Osteocyte (in vitro differentiated cells): ENCODE measurements around the gene HOXA13. TPM values are rescaled to one million over a fixed set of nuclear protein-coding genes. Genes with fewer than 3 reads are reported as not detected.

Source experiments
- DNase-seq: peaks from one replicate; pipeline ENCODE4 v3.0.0; 2021; ENCODE audit warnings: mixed read lengths; ENCODE audit not compliant: unreplicated experiment; ENCODE audit errors: extremely low spot score
- H3K27ac Mint-ChIP-seq: one replicate; pipeline ENCODE4 v1.8.0; 2021; ENCODE audit warnings: mild to moderate bottlenecking, mixed read lengths; ENCODE audit not compliant: unreplicated experiment
- H3K27me3 Mint-ChIP-seq: one replicate; pipeline ENCODE4 v1.8.0; 2021; ENCODE audit warnings: mixed read lengths; ENCODE audit not compliant: unreplicated experiment
- H3K36me3 Mint-ChIP-seq: one replicate; pipeline ENCODE4 v1.8.0; 2021; ENCODE audit warnings: mixed read lengths; ENCODE audit not compliant: unreplicated experiment
- H3K4me1 Mint-ChIP-seq: one replicate; pipeline ENCODE4 v1.8.0; 2021; ENCODE audit warnings: mixed read lengths; ENCODE audit not compliant: unreplicated experiment
- H3K4me3 Mint-ChIP-seq: one replicate; pipeline ENCODE4 v1.8.0; 2021; ENCODE audit warnings: mild to moderate bottlenecking, moderate library complexity, mixed read lengths; ENCODE audit not compliant: unreplicated experiment
- H3K9me3 Mint-ChIP-seq: one replicate; pipeline ENCODE4 v1.8.0; 2021; ENCODE audit warnings: mixed read lengths; ENCODE audit not compliant: unreplicated experiment
- total RNA-seq: library from RNA; stranded (reverse); gene quantifications from 2 replicates; pipeline ENCODE4 v1.2.1, GENCODE V29; 2021
- TF ChIP-seq, protein P1 (sequence below): fragments of 200-600 bp; sonication (generic); IDR thresholded peaks from 2 replicates; pipeline ENCODE4 v1.5.0; 2021; ENCODE audit warnings: antibody characterized with exemption, mild to moderate bottlenecking, moderate library complexity

Gene HOXA13
- total RNA-seq, 1 donor from 2014 or later, result not detected

GRCh38 chr7:27184337-27185012, 15.4 kb downstream of the HOXA13 start:
- Mint-ChIP-seq H3K27ac (no peak overlapping the region), H3K9me3 (no peaks in the 10 kb centered on the region), H3K36me3 (no peaks in the 10 kb centered on the region), H3K4me1 (peaks cover 45% of the 10 kb centered on the region), H3K27me3 (peaks cover 85% of the 10 kb centered on the region), H3K4me3 (peak overlapping the region; percentile 69)
- DNase-seq, result no peak
- TF ChIP-seq, protein P1, sequence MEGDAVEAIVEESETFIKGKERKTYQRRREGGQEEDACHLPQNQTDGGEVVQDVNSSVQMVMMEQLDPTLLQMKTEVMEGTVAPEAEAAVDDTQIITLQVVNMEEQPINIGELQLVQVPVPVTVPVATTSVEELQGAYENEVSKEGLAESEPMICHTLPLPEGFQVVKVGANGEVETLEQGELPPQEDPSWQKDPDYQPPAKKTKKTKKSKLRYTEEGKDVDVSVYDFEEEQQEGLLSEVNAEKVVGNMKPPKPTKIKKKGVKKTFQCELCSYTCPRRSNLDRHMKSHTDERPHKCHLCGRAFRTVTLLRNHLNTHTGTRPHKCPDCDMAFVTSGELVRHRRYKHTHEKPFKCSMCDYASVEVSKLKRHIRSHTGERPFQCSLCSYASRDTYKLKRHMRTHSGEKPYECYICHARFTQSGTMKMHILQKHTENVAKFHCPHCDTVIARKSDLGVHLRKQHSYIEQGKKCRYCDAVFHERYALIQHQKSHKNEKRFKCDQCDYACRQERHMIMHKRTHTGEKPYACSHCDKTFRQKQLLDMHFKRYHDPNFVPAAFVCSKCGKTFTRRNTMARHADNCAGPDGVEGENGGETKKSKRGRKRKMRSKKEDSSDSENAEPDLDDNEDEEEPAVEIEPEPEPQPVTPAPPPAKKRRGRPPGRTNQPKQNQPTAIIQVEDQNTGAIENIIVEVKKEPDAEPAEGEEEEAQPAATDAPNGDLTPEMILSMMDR, result no peak

GRCh38 chr7:27183682-27184336, 16.1 kb downstream of the HOXA13 start:
- Mint-ChIP-seq H3K36me3 (no peaks in the 10 kb centered on the region), H3K27ac (no peak overlapping the region), H3K27me3 (peaks cover 85% of the 10 kb centered on the region), H3K9me3 (no peaks in the 10 kb centered on the region), H3K4me1 (peaks cover 41% of the 10 kb centered on the region), H3K4me3 (peak overlapping the region; percentile 69)
- TF ChIP-seq, protein P1, result no peak
- DNase-seq, result no peak

GRCh38 chr7:27182861-27183681, 16.8 kb downstream of the HOXA13 start:
- DNase-seq, result no peak
- Mint-ChIP-seq H3K4me3 (no peak overlapping the region), H3K27me3 (peaks cover 85% of the 10 kb centered on the region), H3K36me3 (no peaks in the 10 kb centered on the region), H3K4me1 (peaks cover 33% of the 10 kb centered on the region), H3K27ac (no peak overlapping the region), H3K9me3 (no peaks in the 10 kb centered on the region)
- TF ChIP-seq, protein P1, result no peak

- peaks cover 85% of the 10 kb centered on the region for H3K27me3 Mint-ChIP-seq
- DNase-seq, result no peak
- no peak overlapping the region for H3K27ac Mint-ChIP-seq
- TF ChIP-seq, protein P1, result no peak
- H3K4me3 Mint-ChIP-seq, result no peak overlapping the region
- no peaks in the 10 kb centered on the region for H3K9me3 Mint-ChIP-seq
- peaks cover 28% of the 10 kb centered on the region for H3K4me1 Mint-ChIP-seq
- H3K36me3 Mint-ChIP-seq, result no peaks in the 10 kb centered on the region
Observed at GRCh38 chr7:27182285-27182841, 17.5 kb downstream of the HOXA13 start.
